ENCODE measurements around the gene MIPOL1. TPM values are rescaled to one million over a fixed set of nuclear protein-coding genes. Genes with fewer than 3 reads are reported as not detected.

MIPOL1 gene
- total and polyA plus RNA-seq, 2 of the 13 experiments (the other 11 are each of a cell fraction or from before 2014, with no cell fraction given) = 8.6 to 34.2 TPM

DNA sequence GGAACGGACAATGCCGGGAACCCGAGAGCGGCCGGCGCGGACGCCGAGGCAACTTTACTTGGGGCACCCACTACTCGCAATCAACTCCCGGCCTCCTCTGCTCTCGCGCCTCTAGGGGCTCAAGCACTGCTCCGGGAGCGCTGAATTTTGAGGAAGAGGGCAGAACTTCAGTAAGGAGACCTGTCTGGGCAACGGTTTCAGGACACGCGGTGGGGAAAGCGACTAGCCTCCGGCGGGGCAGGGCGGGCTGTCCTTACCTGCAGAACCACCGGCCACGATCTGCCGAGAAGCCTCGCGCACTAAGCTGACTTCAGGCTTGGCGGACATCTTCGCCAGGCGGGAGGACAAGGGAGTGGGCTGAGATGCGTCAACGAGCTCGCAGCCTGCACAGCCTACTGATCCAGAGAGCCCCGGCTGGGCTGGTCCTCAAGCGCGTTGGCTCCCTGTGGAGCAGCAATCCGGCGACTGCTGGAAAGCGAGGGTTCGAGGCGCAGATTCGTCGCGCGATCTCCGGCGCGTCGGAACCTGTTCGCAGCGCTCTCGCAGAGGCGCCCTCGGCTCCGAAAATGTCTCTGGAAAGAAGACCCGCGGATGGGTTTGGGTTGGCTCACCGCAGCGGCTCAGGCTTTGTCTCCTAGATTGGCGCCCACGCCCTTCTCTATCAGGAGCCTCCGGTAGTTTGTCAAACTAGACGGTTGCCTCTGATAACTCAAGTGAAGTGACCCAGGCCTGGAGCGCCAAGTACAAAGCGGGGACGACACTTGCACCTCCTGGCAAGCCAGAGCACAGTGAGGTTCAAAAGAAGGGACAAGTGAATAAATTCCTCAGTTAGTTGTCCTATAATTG, 25.5 kb upstream of the MIPOL1 start, which contains the start of gene SLC25A21 (continued):
- TF ChIP-seq ZNF367 (CRISPR knock-in tag; IDR thresholded peaks at IDR 0.05; ENCODE audit: borderline replicate concordance) (peak; percentile 87), FOXC1 (CRISPR knock-in tag; IDR thresholded peaks at IDR 0.05; ENCODE audit: borderline replicate concordance) (peak; percentile 99), PHB2 (IDR thresholded peaks at IDR 0.05; ENCODE audit: partially characterized antibody) (no peak), ZFP36L1 (CRISPR knock-in tag; IDR thresholded peaks at IDR 0.05) (peak; percentile 91), PAWR (CRISPR knock-in tag; IDR thresholded peaks at IDR 0.05; ENCODE audit: borderline replicate concordance) (peak; percentile 96), ZMYM3 (CRISPR knock-in tag; IDR thresholded peaks at IDR 0.05) (peak; percentile 78; the same call in 1 of the 2 replicates), ZNF549 (CRISPR knock-in tag; IDR thresholded peaks at IDR 0.05) (peak; percentile 77; the same call in 1 of the 2 replicates), HOXA3 (CRISPR knock-in tag; IDR thresholded peaks at IDR 0.05) (peak; percentile 96), ZNF543 (CRISPR knock-in tag; IDR thresholded peaks at IDR 0.05) (peak; percentile 99), RFX3 (CRISPR knock-in tag; IDR thresholded peaks at IDR 0.05) (no peak), RCOR2 (CRISPR knock-in tag; IDR thresholded peaks at IDR 0.05) (0 out of 2 replicates have a peak, but pooled peaks have one; percentile 69), PHF5A (CRISPR knock-in tag; IDR thresholded peaks at IDR 0.05; ENCODE audit: low read depth, unreplicated experiment) (peak; percentile 92), ELF3 (CRISPR knock-in tag; IDR thresholded peaks at IDR 0.05) (peak; percentile 74), PLRG1 (conservative IDR thresholded peaks at IDR 0.05) (no peak), ZSCAN22 (CRISPR knock-in tag; IDR thresholded peaks at IDR 0.05) (peak; percentile 81), NR2F1 (CRISPR knock-in tag; IDR thresholded peaks at IDR 0.05) (0 out of 4 replicates have a peak, but pooled peaks of 1 of the 2 experiments have one; percentile 4), NCOA5 (CRISPR knock-in tag; IDR thresholded peaks at IDR 0.05) (0 out of 2 replicates have a peak, but pooled peaks have one; percentile 91), ZNF709 (CRISPR knock-in tag; IDR thresholded peaks at IDR 0.05) (peak; percentile 100)
- TF ChIP-seq, protein P1, sequence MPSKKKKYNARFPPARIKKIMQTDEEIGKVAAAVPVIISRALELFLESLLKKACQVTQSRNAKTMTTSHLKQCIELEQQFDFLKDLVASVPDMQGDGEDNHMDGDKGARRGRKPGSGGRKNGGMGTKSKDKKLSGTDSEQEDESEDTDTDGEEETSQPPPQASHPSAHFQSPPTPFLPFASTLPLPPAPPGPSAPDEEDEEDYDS (CRISPR knock-in tag; IDR thresholded peaks at IDR 0.05) = peak; percentile 69
- TF ChIP-seq, protein P2, sequence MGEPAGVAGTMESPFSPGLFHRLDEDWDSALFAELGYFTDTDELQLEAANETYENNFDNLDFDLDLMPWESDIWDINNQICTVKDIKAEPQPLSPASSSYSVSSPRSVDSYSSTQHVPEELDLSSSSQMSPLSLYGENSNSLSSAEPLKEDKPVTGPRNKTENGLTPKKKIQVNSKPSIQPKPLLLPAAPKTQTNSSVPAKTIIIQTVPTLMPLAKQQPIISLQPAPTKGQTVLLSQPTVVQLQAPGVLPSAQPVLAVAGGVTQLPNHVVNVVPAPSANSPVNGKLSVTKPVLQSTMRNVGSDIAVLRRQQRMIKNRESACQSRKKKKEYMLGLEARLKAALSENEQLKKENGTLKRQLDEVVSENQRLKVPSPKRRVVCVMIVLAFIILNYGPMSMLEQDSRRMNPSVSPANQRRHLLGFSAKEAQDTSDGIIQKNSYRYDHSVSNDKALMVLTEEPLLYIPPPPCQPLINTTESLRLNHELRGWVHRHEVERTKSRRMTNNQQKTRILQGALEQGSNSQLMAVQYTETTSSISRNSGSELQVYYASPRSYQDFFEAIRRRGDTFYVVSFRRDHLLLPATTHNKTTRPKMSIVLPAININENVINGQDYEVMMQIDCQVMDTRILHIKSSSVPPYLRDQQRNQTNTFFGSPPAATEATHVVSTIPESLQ (CRISPR knock-in tag; conservative IDR thresholded peaks at IDR 0.05) = 0 out of 2 replicates have a peak, but pooled peaks have one; percentile 43
- TF ChIP-seq, protein P3, sequence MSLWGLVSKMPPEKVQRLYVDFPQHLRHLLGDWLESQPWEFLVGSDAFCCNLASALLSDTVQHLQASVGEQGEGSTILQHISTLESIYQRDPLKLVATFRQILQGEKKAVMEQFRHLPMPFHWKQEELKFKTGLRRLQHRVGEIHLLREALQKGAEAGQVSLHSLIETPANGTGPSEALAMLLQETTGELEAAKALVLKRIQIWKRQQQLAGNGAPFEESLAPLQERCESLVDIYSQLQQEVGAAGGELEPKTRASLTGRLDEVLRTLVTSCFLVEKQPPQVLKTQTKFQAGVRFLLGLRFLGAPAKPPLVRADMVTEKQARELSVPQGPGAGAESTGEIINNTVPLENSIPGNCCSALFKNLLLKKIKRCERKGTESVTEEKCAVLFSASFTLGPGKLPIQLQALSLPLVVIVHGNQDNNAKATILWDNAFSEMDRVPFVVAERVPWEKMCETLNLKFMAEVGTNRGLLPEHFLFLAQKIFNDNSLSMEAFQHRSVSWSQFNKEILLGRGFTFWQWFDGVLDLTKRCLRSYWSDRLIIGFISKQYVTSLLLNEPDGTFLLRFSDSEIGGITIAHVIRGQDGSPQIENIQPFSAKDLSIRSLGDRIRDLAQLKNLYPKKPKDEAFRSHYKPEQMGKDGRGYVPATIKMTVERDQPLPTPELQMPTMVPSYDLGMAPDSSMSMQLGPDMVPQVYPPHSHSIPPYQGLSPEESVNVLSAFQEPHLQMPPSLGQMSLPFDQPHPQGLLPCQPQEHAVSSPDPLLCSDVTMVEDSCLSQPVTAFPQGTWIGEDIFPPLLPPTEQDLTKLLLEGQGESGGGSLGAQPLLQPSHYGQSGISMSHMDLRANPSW (CRISPR knock-in tag; IDR thresholded peaks at IDR 0.05; ENCODE audit: borderline replicate concordance) = peak; percentile 99
- TF ChIP-seq, protein P4, sequence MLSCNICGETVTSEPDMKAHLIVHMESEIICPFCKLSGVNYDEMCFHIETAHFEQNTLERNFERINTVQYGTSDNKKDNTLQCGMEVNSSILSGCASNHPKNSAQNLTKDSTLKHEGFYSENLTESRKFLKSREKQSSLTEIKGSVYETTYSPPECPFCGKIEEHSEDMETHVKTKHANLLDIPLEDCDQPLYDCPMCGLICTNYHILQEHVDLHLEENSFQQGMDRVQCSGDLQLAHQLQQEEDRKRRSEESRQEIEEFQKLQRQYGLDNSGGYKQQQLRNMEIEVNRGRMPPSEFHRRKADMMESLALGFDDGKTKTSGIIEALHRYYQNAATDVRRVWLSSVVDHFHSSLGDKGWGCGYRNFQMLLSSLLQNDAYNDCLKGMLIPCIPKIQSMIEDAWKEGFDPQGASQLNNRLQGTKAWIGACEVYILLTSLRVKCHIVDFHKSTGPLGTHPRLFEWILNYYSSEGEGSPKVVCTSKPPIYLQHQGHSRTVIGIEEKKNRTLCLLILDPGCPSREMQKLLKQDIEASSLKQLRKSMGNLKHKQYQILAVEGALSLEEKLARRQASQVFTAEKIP (CRISPR knock-in tag; IDR thresholded peaks at IDR 0.05; ENCODE audit: borderline replicate concordance) = no peak
- TF ChIP-seq, protein P5, sequence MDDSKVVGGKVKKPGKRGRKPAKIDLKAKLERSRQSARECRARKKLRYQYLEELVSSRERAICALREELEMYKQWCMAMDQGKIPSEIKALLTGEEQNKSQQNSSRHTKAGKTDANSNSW (CRISPR knock-in tag; IDR thresholded peaks at IDR 0.05; ENCODE audit: borderline replicate concordance) = peak; percentile 98; the same call in 1 of the 2 replicates
